ENCODE results near the gene HLA-A. TPM values are rescaled to one million over a fixed set of nuclear protein-coding genes. Genes with fewer than 3 reads are reported as not detected.

Gene HLA-A
- total and polyA plus RNA-seq, 2 of the 13 experiments (the other 11 are each of a cell fraction or from before 2014, with no cell fraction given), result 345 to 527 TPM

DNA sequence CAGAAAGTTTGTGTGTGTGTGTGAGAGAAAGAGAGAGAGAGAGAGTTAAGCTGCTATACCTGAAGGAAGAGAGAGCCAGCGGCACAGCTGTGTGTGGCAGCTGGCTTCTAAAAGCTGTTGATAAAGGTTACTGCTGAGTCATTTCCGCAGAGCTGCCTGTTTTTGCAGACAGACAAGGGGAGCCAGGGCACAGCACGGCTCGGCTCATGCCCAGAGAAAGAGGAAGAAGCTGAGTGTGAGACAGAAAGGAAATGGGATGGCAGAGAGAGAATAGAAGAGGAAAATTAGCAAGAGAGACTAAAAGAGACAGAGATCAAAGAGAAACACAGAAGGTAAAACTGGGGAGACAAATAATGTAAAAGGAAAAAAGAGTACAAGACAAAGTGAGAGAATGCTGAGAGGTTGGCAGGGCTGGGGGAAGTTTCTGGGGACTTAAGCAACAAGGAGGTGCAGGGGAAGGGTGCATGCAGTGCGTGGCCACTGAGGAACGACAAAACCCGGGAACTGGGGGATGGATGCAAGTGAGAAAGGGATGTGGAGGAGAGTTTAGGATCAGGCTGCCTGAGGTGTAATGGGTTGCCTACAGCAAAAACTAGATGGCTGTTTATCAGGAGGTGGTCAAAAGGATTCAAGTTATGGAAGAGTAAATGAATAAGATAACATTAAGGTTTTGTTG is 22.7 kb downstream of the HLA-A start (continued):
- TF ChIP-seq MED8 (CRISPR knock-in tag; IDR thresholded peaks at IDR 0.05; ENCODE audit: insufficient replicate concordance) (peak; percentile 38), ZBTB7B (CRISPR knock-in tag; IDR thresholded peaks at IDR 0.05) (peak; percentile 61; the same call in 1 of the 2 replicates), SOX5 (CRISPR knock-in tag; IDR thresholded peaks at IDR 0.05; ENCODE audit: borderline replicate concordance) (peak; percentile 80), MTA3 (CRISPR knock-in tag; IDR thresholded peaks at IDR 0.05) (no peak), SRSF1 (optimal IDR thresholded peaks at IDR 0.05; ENCODE audit: low read depth, low read length) (no peak), HNF4A (CRISPR knock-in tag; IDR thresholded peaks at IDR 0.05) (no peak), AHR (CRISPR knock-in tag; IDR thresholded peaks at IDR 0.05) (peak; percentile 32; the same call in 1 of the 2 replicates), HMGA1 (CRISPR knock-in tag; conservative IDR thresholded peaks at IDR 0.05) (no peak), NFYC (CRISPR knock-in tag; IDR thresholded peaks at IDR 0.05) (no peak), ZFP36L2 (CRISPR knock-in tag; IDR thresholded peaks at IDR 0.05) (no peak), SAFB2 (CRISPR knock-in tag; IDR thresholded peaks at IDR 0.05; ENCODE audit: borderline replicate concordance, low read depth) (no peak), ZNF432 (CRISPR knock-in tag; IDR thresholded peaks at IDR 0.05; ENCODE audit: borderline replicate concordance) (no peak)

DNA sequence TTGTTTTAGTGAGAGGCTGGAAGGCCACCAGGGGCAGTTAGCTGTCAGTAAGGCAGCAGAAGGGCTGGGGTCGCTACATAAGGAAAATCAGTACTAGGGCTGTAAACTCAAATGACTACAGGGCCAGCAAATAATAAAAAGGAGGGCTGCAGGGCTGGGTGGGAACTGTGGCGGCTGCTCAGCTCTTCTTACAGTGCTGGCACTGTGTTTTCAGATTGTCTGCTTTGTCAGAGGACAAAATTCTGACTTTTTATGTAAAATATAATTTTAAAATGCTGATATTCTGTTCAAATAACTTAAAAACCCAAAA is 23.2 kb downstream of the HLA-A start:
- Histone ChIP-seq H3K4me2 (ENCODE audit: low read depth, low read length) (peak overlapping the region; percentile 98), H2AFZ (ENCODE audit: low read length) (no peak overlapping the region), H3K4me1 (ENCODE audit: insufficient read depth, low read length) (peaks cover 38% of the 10 kb centered on the region), H3K9ac (ENCODE audit: insufficient read depth, low read depth, low read length) (peak overlapping the region; percentile 91), H3K36me3 (replicated peaks in 1 of 2; ENCODE audit: control insufficient read depth in 1 of 2, insufficient read depth in 2 of 2, low read length in 2 of 2) (no peaks in the 10 kb centered on the region), H3K27me3 (ENCODE audit: control insufficient read depth in 1 of 2, insufficient read depth in 2 of 2, low read length in 2 of 2) (no peaks in the 10 kb centered on the region; a peak in 1 of 5 replicates), H3K4me3 (replicated peaks in 1 of 3; ENCODE audit: insufficient read depth in 1 of 3, low read depth in 2 of 3, low read length in 3 of 3) (peak overlapping the region; percentile 75 to 84 (median 77)), H4K20me1 (ENCODE audit: insufficient read depth, low read length) (no peaks in the 10 kb centered on the region), H3K79me2 (ENCODE audit: insufficient read depth, low read length) (peaks cover 14% of the 10 kb centered on the region), H3K9me3 (ENCODE audit: low read length) (no peaks in the 10 kb centered on the region), H3K27ac (ENCODE audit: extremely low read length, insufficient read depth, low read length) (peak overlapping the region; percentile 84)
- peak; percentile 63 for ATAC-seq
- CTCF ChIA-PET (ENCODE audit: low intra/inter-chr PET ratio, low total read pairs), result no interaction called here
- 2% methylated on average over 2 of the region's 2 CpGs for WGBS (ENCODE audit: low lambda C conversion rate)
- POLR2A ChIA-PET, result interaction anchor here (0.7 to 4.8 kb wide), 9 partner anchors 11 to 242 kb away, joined by 3 to 76 read pairs (median 8); partner anchors contain the start of genes HLA-A and POLR1H
- DNase-seq (ENCODE audit: low spot score), result peak; percentile 19
- intact Hi-C loops (cut with micrococcal nuclease; ENCODE audit: unreplicated experiment), result loop anchor here (1.0 to 5.0 kb wide), 3 partner anchors 11 to 58 kb away; partner anchors contain the start of gene HLA-A
- in situ Hi-C loops (cut with HindIII; ENCODE audit: extremely low pct_ligation_motif_present, low pct_unique_long_range_greater_than_20kb), result no loop called here
- 0 out of 2 replicates have a peak, but pooled peaks have one; percentile 2 for TF ChIP-seq ZNF317 (CRISPR knock-in tag; IDR thresholded peaks at IDR 0.05)
- TF ChIP-seq CCDC6 (CRISPR knock-in tag; IDR thresholded peaks at IDR 0.05), result no peak
- peak; percentile 55 for TF ChIP-seq RBFOX2 (IDR thresholded peaks at IDR 0.05; ENCODE audit: low read depth, low read length)
- TF ChIP-seq, protein P1, sequence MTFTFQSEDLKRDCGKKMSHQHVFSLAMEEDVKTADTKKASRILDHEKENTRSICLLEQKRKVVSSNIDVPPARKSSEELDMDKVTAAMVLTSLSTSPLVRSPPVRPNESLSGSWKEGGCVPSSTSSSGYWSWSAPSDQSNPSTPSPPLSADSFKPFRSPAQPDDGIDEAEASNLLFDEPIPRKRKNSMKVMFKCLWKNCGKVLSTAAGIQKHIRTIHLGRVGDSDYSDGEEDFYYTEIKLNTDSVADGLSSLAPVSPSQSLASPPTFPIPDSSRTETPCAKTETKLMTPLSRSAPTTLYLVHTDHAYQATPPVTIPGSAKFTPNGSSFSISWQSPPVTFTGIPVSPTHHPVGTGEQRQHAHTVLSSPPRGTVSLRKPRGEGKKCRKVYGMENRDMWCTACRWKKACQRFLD (CRISPR knock-in tag; IDR thresholded peaks at IDR 0.05; ENCODE audit: borderline replicate concordance), result 0 out of 2 replicates have a peak, but pooled peaks have one; percentile 19
- no TSS peak for BruUV-seq (replicated peaks)
- FAIRE-seq, result no peak

All from HepG2 (cell line).